HUDEP-2 (cell line): ENCODE data around the gene MAPKAPK3.
A peak's percentile ranks its signal among the peaks of the same experiment; 100 is the strongest.

Source experiments
- DNase-seq, 76 experiments: peaks; one replicate each; lab custom pipeline; 2025; ENCODE audit not compliant: unreplicated experiment in 76 of 76; lab: John Stamatoyannopoulos, UW

MAPKAPK3 gene

DNA sequence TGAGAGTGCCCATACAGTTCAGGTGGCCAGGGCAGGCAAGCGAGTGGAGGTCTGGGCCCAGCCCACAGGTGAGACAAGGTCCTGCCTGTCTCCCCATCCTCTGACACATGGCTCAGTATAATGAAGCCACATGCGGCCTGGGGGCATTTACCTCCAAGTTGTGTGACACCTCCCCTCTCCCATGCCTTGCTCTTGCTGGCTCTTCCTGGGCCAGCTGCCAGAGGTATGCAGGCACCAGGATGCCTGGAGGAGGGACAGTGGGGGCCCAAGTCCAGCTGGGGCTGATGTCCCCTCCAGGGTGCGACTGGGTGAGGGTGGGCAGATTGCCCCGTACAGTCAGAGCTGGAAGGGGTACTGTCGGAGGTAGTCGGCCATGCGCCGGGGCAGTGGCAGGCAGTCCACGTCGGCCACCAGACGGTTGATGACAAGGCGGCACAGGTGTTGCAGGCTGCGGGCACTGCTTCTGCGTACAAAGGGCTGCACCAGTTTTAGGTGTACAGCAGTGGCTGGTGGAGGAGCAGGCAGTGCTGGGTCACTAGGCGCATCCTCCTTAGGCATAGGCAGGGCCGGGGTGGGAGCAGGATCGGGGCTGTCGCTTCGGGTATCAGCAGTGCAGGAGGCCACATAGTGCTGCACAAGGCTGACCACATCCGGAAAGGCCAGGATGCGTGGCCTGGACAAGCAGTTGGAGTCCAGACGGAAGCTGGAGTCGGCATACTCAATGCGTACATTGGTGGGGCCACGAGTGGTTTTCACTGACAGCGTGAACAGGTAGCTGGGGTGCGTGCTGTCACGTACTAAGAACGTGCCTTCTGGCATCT is 9.5 kb upstream of the MAPKAPK3 start:
- DNase-seq = peak in 1 of 76 experiments; percentile 32

DNA sequence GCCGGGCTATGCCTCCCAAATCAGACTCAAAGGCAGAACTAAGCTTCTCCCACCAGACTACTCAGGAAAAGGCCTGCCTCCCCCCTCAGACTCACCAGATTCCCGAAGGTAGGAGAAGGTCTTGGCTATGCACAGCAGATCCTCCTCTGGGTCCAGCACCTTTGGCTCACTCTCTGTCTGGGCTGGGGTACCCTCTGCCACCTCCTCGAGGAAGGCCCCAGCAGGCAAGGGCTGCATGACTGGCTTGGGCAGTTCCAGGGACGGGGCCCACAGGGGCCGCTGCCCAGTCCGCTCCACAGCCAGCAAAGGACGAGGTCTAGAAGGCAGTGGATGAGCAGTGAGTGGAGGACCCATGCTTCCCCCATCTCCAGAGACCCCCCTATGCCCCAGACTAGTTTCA is 8.7 kb upstream of the MAPKAPK3 start:
- no peak for DNase-seq

DNA sequence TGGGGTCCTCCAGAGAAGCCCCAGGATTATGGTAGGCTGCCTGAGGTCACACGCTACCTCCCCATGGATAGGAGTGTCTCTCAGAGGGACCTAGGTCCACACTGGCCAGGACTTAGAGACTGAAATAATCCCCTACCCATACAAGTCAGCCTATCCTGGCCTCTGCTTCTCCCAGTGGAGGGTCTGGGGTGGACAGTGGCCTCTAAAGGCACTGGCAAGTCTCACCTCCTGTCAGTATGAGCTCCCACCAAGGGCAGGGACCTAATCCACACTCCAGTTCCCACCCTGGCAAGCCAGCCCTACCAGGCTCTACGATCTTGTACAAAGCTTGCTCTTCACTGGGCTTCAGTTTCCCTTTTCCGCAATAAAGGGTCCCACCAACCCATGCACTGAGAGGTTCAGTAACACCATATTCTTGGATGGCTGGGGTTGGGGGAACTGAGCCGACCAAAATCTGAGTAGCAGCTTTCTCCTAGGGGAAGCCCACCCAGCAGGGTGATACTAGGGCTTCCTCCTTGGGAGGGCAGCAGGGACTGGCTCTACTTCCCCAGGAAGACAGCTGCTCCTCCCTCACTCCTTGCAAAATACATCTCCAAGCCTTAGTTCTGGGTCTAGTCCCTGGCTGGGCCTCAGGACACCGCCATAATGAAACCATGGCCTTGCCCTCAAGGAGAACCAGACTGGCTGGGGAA is 7.7 kb upstream of the MAPKAPK3 start:
- DNase-seq = peak in 2 of 76 experiments; percentile 23 to 26

DNA sequence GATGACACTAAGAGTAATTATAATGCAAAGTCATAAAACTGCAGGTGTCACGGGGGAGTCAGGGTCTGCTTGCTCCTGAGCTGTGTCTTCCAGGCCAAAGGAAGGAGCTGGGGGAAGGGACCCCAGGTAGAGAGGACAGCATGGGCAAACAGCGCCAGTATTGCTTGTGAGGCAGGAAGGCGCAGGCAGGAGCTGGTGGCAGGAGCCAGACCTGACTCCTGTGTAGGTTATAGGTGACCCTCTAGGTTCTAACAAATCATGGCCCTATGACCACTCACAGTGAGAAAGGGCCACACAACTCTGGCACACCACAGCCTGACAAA is 7.2 kb upstream of the MAPKAPK3 start:
- peak in 3 of 76 experiments; percentile 12 to 33 (median 17) for DNase-seq

DNA sequence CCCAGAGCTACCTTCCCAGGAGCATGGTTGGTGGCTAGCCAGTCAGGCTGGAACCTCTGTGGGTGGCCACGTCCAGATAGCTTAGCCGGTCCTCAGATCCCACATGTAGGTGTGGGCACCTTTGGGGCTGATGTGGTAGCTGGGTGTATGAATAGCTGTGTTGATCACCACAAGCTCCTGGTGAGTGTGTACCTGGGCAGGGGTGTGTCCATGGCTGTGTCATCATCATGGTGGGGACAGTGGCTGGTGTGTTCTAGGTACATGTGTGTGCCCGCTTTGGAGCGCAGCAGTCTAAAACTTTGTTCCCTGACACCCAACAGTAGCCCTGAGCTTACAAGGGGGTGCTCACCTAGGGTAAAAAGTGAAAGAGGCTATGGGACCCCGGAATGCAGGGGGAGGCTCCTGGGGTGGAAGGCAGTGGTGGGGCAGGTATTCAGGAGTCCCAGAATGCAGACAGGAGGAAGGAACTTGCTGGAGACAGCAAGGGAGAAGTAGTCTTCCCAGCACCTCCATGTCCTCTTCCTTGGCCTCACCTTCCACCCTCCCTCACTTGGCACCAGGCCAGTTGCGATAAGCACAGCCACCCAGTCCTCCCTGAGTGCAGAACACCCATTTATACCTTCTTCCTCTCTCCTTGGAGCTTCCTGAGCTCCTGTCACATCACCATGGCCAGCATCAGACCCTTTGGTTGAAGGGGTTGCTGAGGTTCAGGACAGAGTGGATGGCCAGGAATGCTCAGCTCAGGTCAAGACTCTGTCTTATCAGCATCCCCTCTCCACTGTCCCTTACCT is 6.6 kb upstream of the MAPKAPK3 start:
- DNase-seq = peak in 71 of 76 experiments; percentile 23 to 81 (median 65)

DNA sequence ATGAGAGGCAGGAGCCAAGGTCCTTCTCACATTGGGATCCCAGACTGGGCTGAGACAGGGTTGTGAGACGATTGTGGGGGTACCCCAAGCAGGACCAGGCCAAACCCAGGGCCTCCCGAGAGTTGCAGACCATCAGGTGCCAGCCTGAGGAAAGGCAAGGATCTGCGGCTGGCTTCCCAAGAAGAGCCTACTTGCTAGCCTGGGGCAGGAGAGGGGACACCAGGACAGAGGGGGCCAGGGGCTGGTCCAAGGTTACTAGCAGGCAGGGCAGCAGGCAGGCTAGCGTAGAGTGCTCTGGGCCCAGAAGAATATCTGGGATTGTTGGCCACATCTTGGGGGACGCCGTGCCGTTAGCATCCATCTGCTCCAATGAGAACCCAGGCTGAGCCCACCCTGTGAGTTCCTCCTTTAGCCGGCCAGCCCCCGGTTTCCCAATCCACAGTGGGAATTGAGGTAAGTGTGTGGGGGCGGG is 5.9 kb upstream of the MAPKAPK3 start:
- no peak for DNase-seq

DNA sequence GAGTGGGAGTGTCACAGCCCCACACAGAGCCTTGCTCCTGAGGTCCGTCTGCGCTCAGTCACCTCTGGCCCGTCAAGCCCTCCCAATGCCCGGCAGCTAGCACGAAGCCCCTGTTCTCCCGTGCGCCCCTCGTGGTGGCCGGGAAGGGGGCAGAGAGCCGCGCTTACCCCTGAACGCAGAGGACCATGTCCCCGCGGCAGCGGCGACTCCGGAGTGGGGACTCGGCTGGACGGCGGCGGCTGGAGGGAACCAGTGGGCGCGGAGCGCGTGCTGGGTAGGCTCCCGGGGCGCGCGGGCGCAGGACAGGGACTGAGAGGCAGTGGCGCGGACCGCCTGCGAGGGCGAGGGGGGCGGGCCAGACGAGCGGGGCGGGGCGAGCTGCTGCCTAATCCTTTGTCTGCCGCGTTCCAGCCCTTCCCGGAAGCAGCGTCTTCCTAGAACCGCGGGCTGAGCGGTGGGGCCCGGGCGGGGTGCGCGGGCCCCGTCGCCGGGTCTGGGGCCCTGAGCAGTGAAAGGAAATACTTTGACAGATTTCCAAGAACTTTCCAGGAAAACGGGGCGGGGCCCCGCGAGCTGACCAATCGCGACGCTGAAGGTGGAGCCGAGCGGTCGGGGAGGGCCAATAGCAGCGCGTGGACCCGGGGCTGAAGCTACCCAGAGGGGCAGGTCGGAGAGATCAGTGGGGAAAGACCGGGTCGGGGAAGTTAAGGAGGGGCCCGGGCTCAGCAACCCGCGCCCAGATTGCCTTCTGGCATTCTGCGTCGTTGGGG is 5.3 kb upstream of the MAPKAPK3 start, which contains the start of gene CISH:
TSS of gene CISH (minus strand) at position 311 of the 770 bp plus-strand sequence. CDS start at position 187, 124 bp downstream.
- peak in 75 of 76 experiments; percentile 94 to 100 (median 99) for DNase-seq

DNA sequence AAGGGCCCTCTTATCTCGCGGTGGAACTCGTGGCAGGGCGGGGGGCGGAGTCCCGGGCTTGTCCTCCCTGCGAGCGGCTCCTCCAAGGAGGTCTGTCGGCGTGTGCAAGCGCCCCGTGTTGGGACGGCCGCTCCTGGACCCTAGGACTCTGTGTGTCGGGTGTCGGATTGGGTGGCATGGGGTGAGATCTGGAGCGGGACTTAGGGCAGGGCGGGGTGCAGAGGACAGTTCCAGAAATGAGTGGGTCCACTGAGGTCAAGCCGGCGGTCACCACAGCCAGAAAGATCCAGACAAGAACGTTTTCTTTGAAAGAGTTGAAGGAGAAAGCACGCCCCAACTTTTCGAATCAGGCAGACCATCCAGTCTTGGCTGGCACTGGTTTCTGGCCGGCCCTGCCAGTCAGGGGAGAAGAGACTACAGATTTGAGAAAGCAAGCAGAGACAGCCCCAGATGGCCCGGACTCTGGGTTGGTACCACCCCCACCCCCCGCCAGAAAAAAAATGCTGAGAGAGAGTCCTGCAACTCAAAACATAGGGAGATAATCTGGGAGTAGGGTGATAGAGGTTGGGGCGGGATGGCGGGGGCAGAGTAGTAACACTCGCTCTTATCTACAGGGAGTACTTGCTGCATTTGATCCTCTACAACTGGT is 4.6 kb upstream of the MAPKAPK3 start:
- DNase-seq = peak in 74 of 76 experiments; percentile 40 to 92 (median 78)

DNA sequence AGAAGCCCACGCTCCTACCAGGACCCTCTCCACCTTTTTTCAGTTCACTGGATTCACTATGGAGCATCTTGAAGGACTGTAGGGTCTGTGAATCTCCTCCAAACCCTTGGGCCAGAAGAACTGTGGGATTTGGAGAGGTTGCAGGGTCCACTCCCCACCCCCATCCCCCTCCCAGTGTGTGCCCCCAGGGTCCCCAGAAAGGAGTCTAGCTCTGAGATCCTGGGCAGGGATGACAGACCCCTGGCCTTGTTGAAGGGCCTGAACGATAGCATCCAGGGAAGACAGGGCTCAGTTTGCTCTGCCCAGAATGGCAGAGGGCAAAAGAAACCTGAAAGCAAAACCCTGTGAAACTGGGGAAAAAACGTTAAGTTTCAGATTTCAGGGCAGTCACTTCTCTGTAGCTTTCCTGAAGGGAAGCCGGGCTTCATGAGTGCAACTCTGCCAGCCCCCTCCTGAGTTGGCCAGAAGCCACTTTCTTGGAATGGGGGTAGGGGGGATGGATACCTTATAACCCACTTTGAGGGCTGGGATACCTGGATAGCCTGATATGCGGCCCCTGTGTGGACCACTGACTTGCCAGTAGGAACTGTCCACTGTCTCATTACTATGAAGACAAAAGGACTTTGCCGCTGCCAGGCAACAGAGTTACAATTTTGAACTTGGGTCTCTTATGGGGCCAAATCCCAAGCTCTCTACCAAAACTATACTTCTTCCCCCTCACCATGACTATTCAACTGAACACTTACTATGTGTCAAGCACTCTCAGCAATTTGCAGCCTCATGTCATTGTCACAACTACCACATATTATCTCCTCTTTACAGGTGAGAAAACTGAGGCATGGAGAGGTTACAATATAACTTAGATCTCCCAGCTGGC is 3.7 kb upstream of the MAPKAPK3 start:
- DNase-seq = peak in 1 of 76 experiments; percentile 45

DNA sequence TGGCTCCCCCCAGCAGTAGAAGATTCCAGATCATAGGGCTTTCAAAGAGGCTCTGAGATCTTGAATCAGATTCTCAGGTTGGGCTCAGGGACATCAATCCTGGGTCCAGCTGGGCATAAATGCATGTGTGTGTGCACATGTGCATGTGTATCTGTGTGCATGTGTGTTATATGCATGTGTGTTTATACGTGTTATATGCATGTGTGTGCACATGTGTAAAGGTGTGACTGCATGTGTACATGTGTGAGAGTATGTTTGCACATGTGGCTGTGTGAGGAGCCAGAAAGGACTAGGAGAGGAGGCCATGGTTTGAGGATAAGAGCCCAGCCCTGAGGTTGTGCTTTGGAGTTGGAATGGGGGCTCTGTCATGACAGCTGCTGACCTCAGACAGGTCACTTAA is 1.8 kb upstream of the MAPKAPK3 start:
- no peak for DNase-seq

DNA sequence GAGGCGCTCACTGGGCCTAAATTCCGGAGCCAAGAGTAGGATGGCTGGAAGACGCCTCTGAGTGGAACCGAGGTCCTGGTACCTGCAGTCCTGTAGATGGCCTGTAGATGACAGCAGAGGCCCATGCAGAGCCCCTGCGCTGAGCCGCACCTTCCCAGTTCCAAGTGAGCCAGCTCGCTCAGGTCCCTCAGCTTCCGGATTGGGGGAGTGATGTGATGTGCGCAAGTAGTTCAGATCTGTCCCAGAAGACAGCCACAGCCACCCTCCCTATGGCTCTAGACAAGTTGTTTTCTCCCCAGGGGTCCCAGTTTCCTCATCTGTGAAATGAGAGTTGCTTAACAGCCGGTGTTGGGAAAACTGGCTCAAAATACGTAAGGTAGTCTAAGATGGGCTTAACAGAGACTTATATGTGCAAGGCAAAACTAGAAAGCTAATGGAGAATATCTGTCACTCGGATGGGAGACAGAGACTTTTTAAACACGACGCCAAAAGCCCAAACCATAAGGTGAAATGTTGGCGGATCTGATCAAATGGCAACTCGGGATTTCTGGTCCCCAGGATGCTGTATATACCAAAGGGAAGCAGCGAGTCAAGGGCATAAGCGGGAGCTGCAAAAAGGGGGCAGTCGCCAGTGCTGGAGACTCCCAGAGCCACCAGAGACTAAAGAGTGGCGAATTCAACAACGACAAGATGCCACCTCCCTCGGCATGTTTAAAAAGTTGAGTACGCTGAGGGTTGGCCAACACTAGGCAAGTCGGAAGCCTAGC is 765 bp upstream of the MAPKAPK3 start:
- peak in 72 of 76 experiments; percentile 24 to 86 (median 69) for DNase-seq

DNA sequence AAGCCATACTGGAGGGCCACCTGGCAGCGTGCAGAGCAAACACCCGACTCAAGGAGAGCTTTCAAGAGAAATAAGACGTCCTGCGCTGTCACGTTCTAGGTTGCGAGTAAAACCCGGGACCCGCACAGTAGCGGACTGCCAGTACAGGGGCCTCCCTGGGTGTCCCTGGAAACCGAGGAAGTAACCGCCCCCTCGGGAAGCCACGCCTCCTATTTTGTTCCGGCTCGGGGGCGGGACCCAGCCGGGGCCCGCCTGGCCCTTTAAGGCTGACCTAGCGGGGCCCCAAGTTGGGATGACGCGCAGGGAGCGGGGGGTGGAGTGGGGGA is 218 bp upstream of the MAPKAPK3 start:
- DNase-seq = peak in 73 of 76 experiments; percentile 40 to 95 (median 86)

DNA sequence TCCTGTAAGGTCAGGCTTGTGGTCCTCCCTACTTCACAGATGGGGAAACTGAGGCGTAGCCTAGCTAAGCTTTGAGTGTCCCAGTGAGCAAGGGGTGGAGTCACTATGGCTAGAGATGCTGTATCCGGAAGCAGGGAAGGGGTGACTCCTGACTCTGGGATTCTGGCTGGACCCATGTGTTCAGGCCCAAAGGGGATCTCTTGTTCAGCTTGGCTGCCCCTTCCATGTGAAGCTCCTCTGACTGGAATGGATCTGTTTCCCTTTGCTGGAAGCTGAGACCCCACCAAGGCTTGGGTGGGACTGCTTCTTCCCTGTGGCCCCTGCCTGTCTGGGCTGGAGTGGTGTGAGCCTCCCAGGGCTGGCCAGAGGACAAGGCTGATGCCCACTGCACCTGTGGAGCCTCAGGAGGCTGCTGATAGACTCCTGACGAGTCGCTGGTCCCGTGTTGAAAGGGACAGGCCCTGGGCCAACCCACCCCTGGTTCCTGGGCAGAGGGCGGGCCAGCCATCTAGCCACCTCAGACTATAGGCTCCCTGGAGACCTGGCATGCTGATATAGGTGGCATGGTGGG is 1.0 kb downstream of the MAPKAPK3 start:
- no peak for DNase-seq

DNA sequence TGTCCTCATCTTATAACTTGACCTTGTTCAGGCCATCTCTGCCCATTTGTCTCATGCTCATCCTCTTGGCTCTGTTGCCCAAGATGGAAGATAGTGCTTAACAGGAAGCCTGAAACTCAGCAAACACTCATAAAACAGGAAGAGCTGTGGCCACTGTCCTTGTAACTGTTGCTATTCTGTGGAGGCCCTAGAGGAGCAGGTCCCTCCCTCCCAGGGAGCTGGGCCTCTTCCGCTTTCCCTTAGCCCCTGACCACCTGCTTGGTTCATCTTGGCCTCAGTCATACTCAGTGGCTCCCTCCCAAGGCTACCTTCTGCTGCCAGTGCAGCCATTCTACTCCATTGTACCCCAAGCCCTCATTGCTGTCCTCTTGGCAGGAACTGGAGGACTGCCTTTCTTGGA is 3.5 kb downstream of the MAPKAPK3 start:
- DNase-seq = peak in 2 of 76 experiments; percentile 14 to 42

DNA sequence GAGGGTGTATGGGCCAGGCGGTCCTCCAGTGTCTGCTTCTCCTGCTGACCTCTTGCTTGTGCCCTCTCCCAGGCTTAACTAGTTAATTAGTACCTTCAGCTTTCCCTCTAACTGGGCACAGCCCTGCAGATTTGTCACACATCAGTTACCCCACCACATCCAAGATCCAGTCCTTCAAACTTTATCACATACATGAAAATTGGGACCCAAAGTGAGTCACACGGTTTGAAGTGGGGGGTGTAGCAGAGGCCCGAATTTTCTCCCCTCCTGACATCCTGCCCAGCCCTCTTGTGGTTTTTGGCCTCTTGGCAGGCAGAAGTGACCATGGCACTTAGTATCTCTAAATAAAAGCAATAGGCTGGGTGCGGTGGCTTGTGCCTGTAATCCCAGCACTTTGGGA is 3.9 kb downstream of the MAPKAPK3 start:
- DNase-seq = peak in 49 of 76 experiments; percentile 8 to 76 (median 43)

DNA sequence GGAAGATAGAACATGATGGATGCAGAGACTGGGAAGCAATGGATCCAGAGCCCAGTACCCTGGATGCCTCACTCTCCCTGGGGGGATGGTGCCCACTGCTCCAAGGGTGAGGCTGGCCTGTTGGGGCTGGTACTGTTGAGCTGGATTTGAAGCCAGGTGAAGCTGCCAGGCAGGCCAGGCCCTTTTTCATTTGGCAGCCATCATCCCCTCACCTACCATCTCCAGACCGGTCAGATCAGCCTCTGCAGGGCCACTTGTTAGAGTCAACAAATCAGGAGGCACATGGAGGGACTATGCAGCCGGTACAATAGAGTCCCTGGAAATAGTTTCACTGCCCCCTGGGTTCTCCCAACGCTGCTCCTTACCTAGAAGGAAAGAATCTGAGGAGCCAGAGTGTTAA is 5.9 kb downstream of the MAPKAPK3 start:
- DNase-seq = no peak

DNA sequence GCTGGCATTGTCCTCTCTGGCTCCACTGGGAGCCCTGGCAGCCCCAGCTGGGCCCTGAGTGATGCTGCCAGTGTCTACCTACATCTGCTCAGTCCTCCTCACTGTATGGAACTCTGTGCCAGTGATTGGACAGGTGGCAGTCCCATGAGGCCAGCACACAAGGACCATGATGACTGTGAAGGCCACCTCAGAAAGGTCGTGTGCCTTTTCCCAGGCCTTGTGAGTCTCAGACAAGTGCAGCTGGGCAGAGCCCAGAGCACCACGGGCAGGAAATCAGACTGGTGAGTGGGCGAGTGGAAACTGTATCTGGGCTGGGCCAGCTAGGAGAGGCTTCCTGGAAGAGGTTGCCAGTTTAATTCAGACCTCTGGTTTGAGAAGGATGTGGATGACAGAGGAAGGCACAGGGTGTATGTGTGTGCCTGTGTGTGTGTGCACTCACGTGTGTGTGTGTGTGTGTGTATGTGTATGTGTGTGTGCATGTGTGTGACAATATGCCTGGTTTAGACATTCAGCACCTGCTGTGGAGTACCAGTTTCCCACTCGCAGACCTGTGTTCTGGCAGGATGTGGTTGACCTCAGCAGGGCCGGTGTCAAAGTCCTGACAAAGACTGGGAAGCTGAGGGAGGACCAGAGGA is 7.0 kb downstream of the MAPKAPK3 start:
- peak in 8 of 76 experiments; percentile 5 to 68 (median 40) for DNase-seq
